Hepatocyte (in vitro differentiated cells): ENCODE data around the gene RHPN2.
"Not testable (repeated sequence)": the region's sequence is repeated elsewhere in the genome, so short reads cannot be mapped to it uniquely, and the experiment has no call there.

ENCODE experiments used
- EZH2 ChIP-seq: fragments of 200-600 bp; sonication (generic); IDR thresholded peaks from 2 replicates; pipeline ENCODE4 v1.6.1; 2016; ENCODE audit warnings: antibody characterized with exemption, mild to moderate bottlenecking, borderline replicate concordance
- EZH2phosphoT487 ChIP-seq: fragments of 200-600 bp; sonication (generic); IDR thresholded peaks from one replicate; pipeline ENCODE4 v1.6.1; 2018; ENCODE audit warnings: antibody characterized with exemption, mild to moderate bottlenecking, low read depth, moderate library complexity; ENCODE audit not compliant: unreplicated experiment, severe bottlenecking
- TF ChIP-seq, protein P1 (sequence below): fragments of 200-600 bp; sonication (generic); IDR thresholded peaks from 2 replicates; pipeline ENCODE4 v1.5.1; 2016; ENCODE audit warnings: antibody characterized with exemption, mild to moderate bottlenecking; ENCODE audit not compliant: poor library complexity

DNA sequence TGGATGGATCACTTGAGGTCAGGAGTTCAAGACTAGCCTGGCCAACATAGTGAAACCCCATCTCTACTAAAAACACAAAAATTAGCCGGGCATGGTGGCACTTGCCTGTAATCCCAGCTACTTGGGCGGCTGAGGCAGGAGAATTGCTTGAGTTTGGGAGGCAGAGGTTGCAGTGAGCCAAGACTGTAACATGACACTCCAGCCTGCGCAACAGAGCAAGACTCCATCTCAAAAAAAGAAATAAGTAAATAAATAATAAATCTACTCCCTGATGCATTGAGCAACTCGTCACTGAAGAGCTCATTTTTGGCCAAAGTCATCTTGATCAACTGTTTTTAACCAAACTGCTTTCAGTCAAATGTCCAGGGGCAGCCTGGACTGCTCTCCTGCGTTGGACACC is 123.4 kb downstream of the RHPN2 start:
- TF ChIP-seq, protein P1, sequence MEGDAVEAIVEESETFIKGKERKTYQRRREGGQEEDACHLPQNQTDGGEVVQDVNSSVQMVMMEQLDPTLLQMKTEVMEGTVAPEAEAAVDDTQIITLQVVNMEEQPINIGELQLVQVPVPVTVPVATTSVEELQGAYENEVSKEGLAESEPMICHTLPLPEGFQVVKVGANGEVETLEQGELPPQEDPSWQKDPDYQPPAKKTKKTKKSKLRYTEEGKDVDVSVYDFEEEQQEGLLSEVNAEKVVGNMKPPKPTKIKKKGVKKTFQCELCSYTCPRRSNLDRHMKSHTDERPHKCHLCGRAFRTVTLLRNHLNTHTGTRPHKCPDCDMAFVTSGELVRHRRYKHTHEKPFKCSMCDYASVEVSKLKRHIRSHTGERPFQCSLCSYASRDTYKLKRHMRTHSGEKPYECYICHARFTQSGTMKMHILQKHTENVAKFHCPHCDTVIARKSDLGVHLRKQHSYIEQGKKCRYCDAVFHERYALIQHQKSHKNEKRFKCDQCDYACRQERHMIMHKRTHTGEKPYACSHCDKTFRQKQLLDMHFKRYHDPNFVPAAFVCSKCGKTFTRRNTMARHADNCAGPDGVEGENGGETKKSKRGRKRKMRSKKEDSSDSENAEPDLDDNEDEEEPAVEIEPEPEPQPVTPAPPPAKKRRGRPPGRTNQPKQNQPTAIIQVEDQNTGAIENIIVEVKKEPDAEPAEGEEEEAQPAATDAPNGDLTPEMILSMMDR, result not testable (repeated sequence)
- TF ChIP-seq EZH2, EZH2phosphoT487: not testable (repeated sequence)
